ENCODE data around the gene CASP2. TPM values are rescaled to one million over a fixed set of nuclear protein-coding genes. Genes with fewer than 3 reads are reported as not detected.

Gene CASP2
- total and polyA plus RNA-seq, 2 of the 13 experiments (the other 11 are each of a cell fraction or from before 2014, with no cell fraction given): 10.2 to 13.7 TPM

DNA sequence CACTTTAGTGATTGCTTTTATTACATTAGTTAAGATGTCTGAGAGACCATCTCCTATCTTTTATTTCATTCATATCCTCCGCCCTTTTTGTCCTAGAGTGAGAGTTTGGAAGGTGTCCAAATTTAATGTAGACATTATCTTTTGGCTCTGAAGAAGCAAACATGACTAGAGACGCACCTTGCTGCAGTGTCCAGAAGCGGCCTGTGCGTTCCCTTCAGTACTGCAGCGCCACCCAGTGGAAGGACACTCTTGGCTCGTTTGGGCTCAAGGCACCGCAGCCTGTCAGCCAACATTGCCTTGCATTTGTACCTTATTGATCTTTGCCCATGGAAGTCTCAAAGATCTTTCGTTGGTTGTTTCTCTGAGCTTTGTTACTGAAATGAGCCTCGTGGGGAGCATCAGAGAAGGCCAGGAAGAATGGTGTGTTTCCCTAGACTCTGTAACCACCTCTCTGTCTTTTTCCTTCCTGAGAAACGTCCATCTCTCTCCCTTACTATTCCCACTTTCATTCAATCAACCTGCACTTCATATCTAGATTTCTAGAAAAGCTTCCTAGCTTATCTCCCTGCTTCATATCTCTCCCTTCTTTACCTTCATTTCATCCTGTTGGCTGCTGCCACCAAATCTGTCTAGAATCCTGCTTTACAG, 17.4 kb downstream of the CASP2 start:
- H3K79me2 ChIP-seq (ENCODE audit: insufficient read depth, low read length): no peaks in the 10 kb centered on the region
- CTCF ChIA-PET (ENCODE audit: low intra/inter-chr PET ratio, low total read pairs): interaction anchor here (1.8 kb wide), 1 partner anchor 65 kb away, joined by 35 read pairs; no protein-coding TSS in a partner anchor
- WGBS (ENCODE audit: low lambda C conversion rate): 72% methylated on average over 10 of the region's 10 CpGs
- FAIRE-seq (peak; percentile 71), ATAC-seq (peak; percentile 97), DNase-seq (ENCODE audit: low spot score) (peak; percentile 44)
- no peak overlapping the region for H3K4me2 ChIP-seq (ENCODE audit: low read depth, low read length)
- TF ChIP-seq, protein P1, sequence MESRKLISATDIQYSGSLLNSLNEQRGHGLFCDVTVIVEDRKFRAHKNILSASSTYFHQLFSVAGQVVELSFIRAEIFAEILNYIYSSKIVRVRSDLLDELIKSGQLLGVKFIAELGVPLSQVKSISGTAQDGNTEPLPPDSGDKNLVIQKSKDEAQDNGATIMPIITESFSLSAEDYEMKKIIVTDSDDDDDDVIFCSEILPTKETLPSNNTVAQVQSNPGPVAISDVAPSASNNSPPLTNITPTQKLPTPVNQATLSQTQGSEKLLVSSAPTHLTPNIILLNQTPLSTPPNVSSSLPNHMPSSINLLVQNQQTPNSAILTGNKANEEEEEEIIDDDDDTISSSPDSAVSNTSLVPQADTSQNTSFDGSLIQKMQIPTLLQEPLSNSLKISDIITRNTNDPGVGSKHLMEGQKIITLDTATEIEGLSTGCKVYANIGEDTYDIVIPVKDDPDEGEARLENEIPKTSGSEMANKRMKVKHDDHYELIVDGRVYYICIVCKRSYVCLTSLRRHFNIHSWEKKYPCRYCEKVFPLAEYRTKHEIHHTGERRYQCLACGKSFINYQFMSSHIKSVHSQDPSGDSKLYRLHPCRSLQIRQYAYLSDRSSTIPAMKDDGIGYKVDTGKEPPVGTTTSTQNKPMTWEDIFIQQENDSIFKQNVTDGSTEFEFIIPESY (CRISPR knock-in tag; IDR thresholded peaks at IDR 0.05): peak; percentile 82
- TF ChIP-seq SMC3 (IDR thresholded peaks at IDR 0.05; ENCODE audit: low read length) (peak; percentile 77), RAD21 (CRISPR knock-in tag; IDR thresholded peaks at IDR 0.05) (peak; percentile 73), ZFYVE20 (CRISPR knock-in tag; IDR thresholded peaks at IDR 0.05; ENCODE audit: borderline replicate concordance, low read depth) (no peak), ZFX (CRISPR knock-in tag; IDR thresholded peaks at IDR 0.05; ENCODE audit: low read depth) (peak; percentile 25; the same call in 1 of the 2 replicates), ZBTB38 (CRISPR knock-in tag; IDR thresholded peaks at IDR 0.05) (peak; percentile 91), REPIN1 (CRISPR knock-in tag; IDR thresholded peaks at IDR 0.05; ENCODE audit: borderline replicate concordance, low read depth) (peak; percentile 65; the same call in 1 of the 2 replicates), ZNF121 (CRISPR knock-in tag; IDR thresholded peaks at IDR 0.05) (peak; percentile 99), XRCC5 (optimal IDR thresholded peaks at IDR 0.05; ENCODE audit: low read length) (peak; percentile 19), STAG1 (CRISPR knock-in tag; IDR thresholded peaks at IDR 0.05) (peak; percentile 88)
- TF ChIP-seq, protein P2, sequence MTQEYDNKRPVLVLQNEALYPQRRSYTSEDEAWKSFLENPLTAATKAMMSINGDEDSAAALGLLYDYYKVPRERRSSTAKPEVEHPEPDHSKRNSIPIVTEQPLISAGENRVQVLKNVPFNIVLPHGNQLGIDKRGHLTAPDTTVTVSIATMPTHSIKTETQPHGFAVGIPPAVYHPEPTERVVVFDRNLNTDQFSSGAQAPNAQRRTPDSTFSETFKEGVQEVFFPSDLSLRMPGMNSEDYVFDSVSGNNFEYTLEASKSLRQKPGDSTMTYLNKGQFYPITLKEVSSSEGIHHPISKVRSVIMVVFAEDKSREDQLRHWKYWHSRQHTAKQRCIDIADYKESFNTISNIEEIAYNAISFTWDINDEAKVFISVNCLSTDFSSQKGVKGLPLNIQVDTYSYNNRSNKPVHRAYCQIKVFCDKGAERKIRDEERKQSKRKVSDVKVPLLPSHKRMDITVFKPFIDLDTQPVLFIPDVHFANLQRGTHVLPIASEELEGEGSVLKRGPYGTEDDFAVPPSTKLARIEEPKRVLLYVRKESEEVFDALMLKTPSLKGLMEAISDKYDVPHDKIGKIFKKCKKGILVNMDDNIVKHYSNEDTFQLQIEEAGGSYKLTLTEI (CRISPR knock-in tag; conservative IDR thresholded peaks at IDR 0.05): no peak
- TF ChIP-seq, protein P3, sequence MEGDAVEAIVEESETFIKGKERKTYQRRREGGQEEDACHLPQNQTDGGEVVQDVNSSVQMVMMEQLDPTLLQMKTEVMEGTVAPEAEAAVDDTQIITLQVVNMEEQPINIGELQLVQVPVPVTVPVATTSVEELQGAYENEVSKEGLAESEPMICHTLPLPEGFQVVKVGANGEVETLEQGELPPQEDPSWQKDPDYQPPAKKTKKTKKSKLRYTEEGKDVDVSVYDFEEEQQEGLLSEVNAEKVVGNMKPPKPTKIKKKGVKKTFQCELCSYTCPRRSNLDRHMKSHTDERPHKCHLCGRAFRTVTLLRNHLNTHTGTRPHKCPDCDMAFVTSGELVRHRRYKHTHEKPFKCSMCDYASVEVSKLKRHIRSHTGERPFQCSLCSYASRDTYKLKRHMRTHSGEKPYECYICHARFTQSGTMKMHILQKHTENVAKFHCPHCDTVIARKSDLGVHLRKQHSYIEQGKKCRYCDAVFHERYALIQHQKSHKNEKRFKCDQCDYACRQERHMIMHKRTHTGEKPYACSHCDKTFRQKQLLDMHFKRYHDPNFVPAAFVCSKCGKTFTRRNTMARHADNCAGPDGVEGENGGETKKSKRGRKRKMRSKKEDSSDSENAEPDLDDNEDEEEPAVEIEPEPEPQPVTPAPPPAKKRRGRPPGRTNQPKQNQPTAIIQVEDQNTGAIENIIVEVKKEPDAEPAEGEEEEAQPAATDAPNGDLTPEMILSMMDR (CRISPR knock-in tag; IDR thresholded peaks at IDR 0.05): peak; percentile 87
- TF ChIP-seq, protein P4, sequence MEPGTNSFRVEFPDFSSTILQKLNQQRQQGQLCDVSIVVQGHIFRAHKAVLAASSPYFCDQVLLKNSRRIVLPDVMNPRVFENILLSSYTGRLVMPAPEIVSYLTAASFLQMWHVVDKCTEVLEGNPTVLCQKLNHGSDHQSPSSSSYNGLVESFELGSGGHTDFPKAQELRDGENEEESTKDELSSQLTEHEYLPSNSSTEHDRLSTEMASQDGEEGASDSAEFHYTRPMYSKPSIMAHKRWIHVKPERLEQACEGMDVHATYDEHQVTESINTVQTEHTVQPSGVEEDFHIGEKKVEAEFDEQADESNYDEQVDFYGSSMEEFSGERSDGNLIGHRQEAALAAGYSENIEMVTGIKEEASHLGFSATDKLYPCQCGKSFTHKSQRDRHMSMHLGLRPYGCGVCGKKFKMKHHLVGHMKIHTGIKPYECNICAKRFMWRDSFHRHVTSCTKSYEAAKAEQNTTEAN (CRISPR knock-in tag; conservative IDR thresholded peaks at IDR 0.05): no peak
- no peaks in the 10 kb centered on the region for H3K4me1 ChIP-seq (ENCODE audit: insufficient read depth, low read length)
- H2AFZ ChIP-seq (ENCODE audit: low read length): no peak overlapping the region
- H3K36me3 ChIP-seq (replicated peaks in 1 of 2; ENCODE audit: control insufficient read depth in 1 of 2, insufficient read depth in 2 of 2, low read length in 2 of 2): peaks cover 20 to 71% of the 10 kb centered on the region in 2 experiments
- H3K27me3 ChIP-seq (ENCODE audit: control insufficient read depth in 1 of 2, insufficient read depth in 2 of 2, low read length in 2 of 2): no peaks in the 10 kb centered on the region
- intact Hi-C loops (cut with micrococcal nuclease; ENCODE audit: unreplicated experiment) (loop anchor here (1.0 to 10.0 kb wide), 3 partner anchors 16 to 301 kb away; no protein-coding TSS in a partner anchor), in situ Hi-C loops (cut with HindIII; ENCODE audit: extremely low pct_ligation_motif_present, low pct_unique_long_range_greater_than_20kb) (no loop called here)
- no peak overlapping the region for H3K4me3 ChIP-seq (replicated peaks in 1 of 3; ENCODE audit: insufficient read depth in 1 of 3, low read depth in 2 of 3, low read length in 3 of 3)
- H4K20me1 ChIP-seq (ENCODE audit: insufficient read depth, low read length): no peaks in the 10 kb centered on the region; the same call in 1 of the 2 replicates
- POLR2A ChIA-PET: no interaction called here
- TSS peak; percentile 12 for BruUV-seq (replicated peaks)
- no peaks in the 10 kb centered on the region for H3K9me3 ChIP-seq (ENCODE audit: low read length)
- no peak overlapping the region for H3K9ac ChIP-seq (ENCODE audit: insufficient read depth, low read depth, low read length)
- H3K27ac ChIP-seq (ENCODE audit: extremely low read length, insufficient read depth, low read length): no peak overlapping the region
